ENCODE data around the gene SEC23B. TPM values are rescaled to one million over a fixed set of nuclear protein-coding genes. Genes with fewer than 3 reads are reported as not detected.
"Not testable (repeated sequence)": the region's sequence is repeated elsewhere in the genome, so short reads cannot be mapped to it uniquely, and the experiment has no call there.

SEC23B gene
- 43.6 TPM for total RNA-seq
- long read RNA-seq, transcript SEC23B-202 (20 exons, 3,464 nt): major isoform, 61 of 143 reads
- long read RNA-seq, transcript SEC23B-204 (20 exons, 3,484 nt): minor isoform, 34 of 143 reads
- long read RNA-seq, partial matches to known transcripts: 32 of 143 reads
- long read RNA-seq, other reads (novel, unspliced or antisense): 15 of 143 reads

- peak; percentile 98 for DNase-seq (ENCODE audit: low spot score)
Observed at GRCh38 chr20:18507218-18508191, at the start of gene SEC23B. Gene SEC23B, plus strand, starts transcription at chr20:18507940. Its CDS starts 2,896 bp downstream, at chr20:18510836.

- DNase-seq (ENCODE audit: low spot score): no peak
Observed at GRCh38 chr20:18465536-18466200, 42.1 kb upstream of the SEC23B start.

- DNase-seq (ENCODE audit: low spot score): no peak
Observed at GRCh38 chr20:18466574-18466893, 41.2 kb upstream of the SEC23B start.

GRCh38 chr20:18466894-18467730 lies 40.6 kb upstream of the SEC23B start, which contains the start of the genes DZANK1 and POLR3F:
Gene DZANK1, minus strand, starts transcription at chr20:18467030. Its CDS starts 1,672 bp downstream, at chr20:18465358.
Gene POLR3F, plus strand, starts transcription at chr20:18467390. Its CDS starts 117 bp downstream, at chr20:18467507.
- DNase-seq (ENCODE audit: low spot score): peak; percentile 97

- DNase-seq (ENCODE audit: low spot score): no peak
Observed at GRCh38 chr20:18477218-18477617, 30.5 kb upstream of the SEC23B start.

- DNase-seq (ENCODE audit: low spot score): no peak
Observed at GRCh38 chr20:18477821-18478220, 29.9 kb upstream of the SEC23B start.

GRCh38 chr20:18481596-18481995 lies 26.1 kb upstream of the SEC23B start:
- no peak for DNase-seq (ENCODE audit: low spot score)

GRCh38 chr20:18488301-18488700 lies 19.4 kb upstream of the SEC23B start:
- DNase-seq (ENCODE audit: low spot score): no peak

- DNase-seq (ENCODE audit: low spot score): no peak
Observed at GRCh38 chr20:18496042-18496441, 11.7 kb upstream of the SEC23B start.

- peak; percentile 93 for DNase-seq (ENCODE audit: low spot score)
Observed at GRCh38 chr20:18496740-18497592, 10.8 kb upstream of the SEC23B start, which contains the start of gene RBBP9. Gene RBBP9, minus strand, starts transcription at chr20:18497225. Its CDS starts 58 bp downstream, at chr20:18497167.

GRCh38 chr20:18497603-18498002 lies 10.1 kb upstream of the SEC23B start:
- DNase-seq (ENCODE audit: low spot score): no peak

GRCh38 chr20:18501672-18502071 lies 6.1 kb upstream of the SEC23B start:
- DNase-seq (ENCODE audit: low spot score): not testable (repeated sequence)

GRCh38 chr20:18504479-18505060 lies 3.2 kb upstream of the SEC23B start:
- DNase-seq (ENCODE audit: low spot score): no peak

- no peak for DNase-seq (ENCODE audit: low spot score)
Observed at GRCh38 chr20:18506744-18507143, 996 bp upstream of the SEC23B start.

GRCh38 chr20:18511571-18511970 lies 3.8 kb downstream of the SEC23B start:
- DNase-seq (ENCODE audit: low spot score): no peak

- DNase-seq (ENCODE audit: low spot score): no peak
Observed at GRCh38 chr20:18513208-18513607, 5.5 kb downstream of the SEC23B start.

GRCh38 chr20:18514127-18514526 lies 6.4 kb downstream of the SEC23B start:
- no peak for DNase-seq (ENCODE audit: low spot score)

GRCh38 chr20:18515973-18516372 lies 8.2 kb downstream of the SEC23B start:
- DNase-seq (ENCODE audit: low spot score): no peak

- DNase-seq (ENCODE audit: low spot score): not testable (repeated sequence)
Observed at GRCh38 chr20:18522066-18522465, 14.3 kb downstream of the SEC23B start.

Data from mesenteric fat pad (tissue), 1 donor.